AG04450 (cell line): ENCODE measurements around the gene MED13. TPM values are rescaled to one million over a fixed set of nuclear protein-coding genes. Genes with fewer than 3 reads are reported as not detected.
"Not testable (repeated sequence)": the region's sequence is repeated elsewhere in the genome, so short reads cannot be mapped to it uniquely, and the experiment has no call there.

Experiments
- CTCF ChIA-PET: fragments of 300-600, 350-600 bp; formaldehyde crosslinking; extraction: SDS; loops from one replicate; lab custom pipeline; 2022; ENCODE audit warnings: antibody characterized with exemption, inconsistent platforms; lab: Charles Lee
- POLR2A ChIA-PET: fragments of 350-600 bp; formaldehyde crosslinking; extraction: SDS; loops from one replicate; lab custom pipeline; 2021; ENCODE audit warnings: antibody characterized with exemption, inconsistent platforms; lab: Yijun Ruan, JAX
- DNase-seq: peaks from one replicate; pipeline ENCODE4 v3.0.0-alpha.2; 2011; ENCODE audit warnings: low read depth, low spot score
- H3K27ac ChIP-seq: one replicate; pipeline ENCODE4 v1.5.1; 2012; ENCODE audit warnings: low read depth, low read length, control low read depth
- H3K27me3 ChIP-seq: one replicate; pipeline ENCODE4 v1.6.0; 2012; ENCODE audit warnings: low read length; ENCODE audit not compliant: control insufficient read depth, insufficient read depth
- H3K4me3 ChIP-seq: 2 replicates; pipeline ENCODE4 v1.5.1; 2011; ENCODE audit warnings: mild to moderate bottlenecking, low read depth, low read length, control low read depth
- H3K9me3 ChIP-seq: 2 replicates; pipeline ENCODE4 v1.5.1; 2012; ENCODE audit warnings: low read length; ENCODE audit not compliant: control insufficient read depth, insufficient read depth
- CTCF ChIP-seq: IDR thresholded peaks from 2 replicates; pipeline ENCODE4 v1.5.1; 2011; ENCODE audit warnings: low read depth, low read length, control low read depth, inconsistent platforms
- polyA plus RNA-seq: library from polyadenylated mRNA; depleted of rRNA; stranded (reverse); fragments of >200 nt; gene quantifications from 2 replicates; pipeline ENCODE4 v1.2.3, GENCODE V29; 2011; rRNA removed

The MED13 gene
- polyA plus RNA-seq, 1 experiment: 35.2 TPM

GRCh38 chr17:61903251-61903650 lies 161.8 kb downstream of the MED13 start:
- H3K9me3 ChIP-seq: no peaks in the 10 kb centered on the region
- no peak overlapping the region for H3K4me3 ChIP-seq
- no peak overlapping the region for H3K27ac ChIP-seq
- CTCF ChIA-PET: interaction anchor here (0.6 to 0.7 kb wide), 2 partner anchors 13 to 233 kb away, joined by 4 to 6 read pairs; no protein-coding TSS in a partner anchor
- POLR2A ChIA-PET: no interaction called here
- no peak for DNase-seq
- TF ChIP-seq CTCF: no peak
- no peaks in the 10 kb centered on the region for H3K27me3 ChIP-seq

GRCh38 chr17:61897548-61898180 lies 167.4 kb downstream of the MED13 start:
- CTCF ChIA-PET: no interaction called here
- H3K27ac ChIP-seq: no peak overlapping the region
- H3K9me3 ChIP-seq: no peaks in the 10 kb centered on the region
- TF ChIP-seq CTCF: no peak
- POLR2A ChIA-PET: no interaction called here
- no peak overlapping the region for H3K4me3 ChIP-seq
- no peaks in the 10 kb centered on the region for H3K27me3 ChIP-seq
- no peak for DNase-seq

GRCh38 chr17:61895391-61895790 lies 169.7 kb downstream of the MED13 start:
- ChIA-PET POLR2A (no interaction called here), CTCF (no interaction called here)
- Histone ChIP-seq H3K27me3 (no peaks in the 10 kb centered on the region), H3K4me3 (no peak overlapping the region), H3K9me3 (no peaks in the 10 kb centered on the region), H3K27ac (no peak overlapping the region)
- DNase-seq: no peak
- TF ChIP-seq CTCF: no peak

GRCh38 chr17:61894310-61894709 lies 170.8 kb downstream of the MED13 start:
- POLR2A ChIA-PET, DNase-seq, H3K27ac ChIP-seq, CTCF ChIA-PET, H3K9me3 ChIP-seq, H3K27me3 ChIP-seq, H3K4me3 ChIP-seq: not testable (repeated sequence)

Other genes with a start within 250 kb of the MED13 start
- gene BRIP1, start 201.8 kb downstream of the MED13 start, polyA plus RNA-seq: 3.4 and 5.0 TPM in 2 replicates
- 7.6 and 10.4 TPM in 2 replicates for gene INTS2, start 137.3 kb downstream of the MED13 start, polyA plus RNA-seq